HEK293T (cell line): ENCODE results near the gene SEPTIN1.

Source experiments
- BHLHE40 ChIP-seq: fragments of 450-650 bp; IDR thresholded peaks from 2 replicates; pipeline ENCODE4 v1.6.1; 2016; ENCODE audit warnings: mild to moderate bottlenecking, moderate library complexity, borderline replicate concordance
- CTBP1 ChIP-seq: fragments of 450-650 bp; IDR thresholded peaks from 2 replicates; pipeline ENCODE4 v1.6.1; 2016; ENCODE audit warnings: borderline replicate concordance
- ELF4 ChIP-seq: fragments of 450-650 bp; IDR thresholded peaks from 2 replicates; pipeline ENCODE4 v1.6.1; 2017; ENCODE audit warnings: antibody characterized with exemption
- FOXK2 ChIP-seq: fragments of 450-650 bp; IDR thresholded peaks from 2 replicates; pipeline ENCODE4 v1.6.1; 2016; ENCODE audit warnings: mild to moderate bottlenecking
- ZNF384 ChIP-seq: fragments of 450-650 bp; IDR thresholded peaks from 2 replicates; pipeline ENCODE4 v1.6.1; 2016

- no peak for TF ChIP-seq CTBP1
- no peak for TF ChIP-seq BHLHE40
- no peak for TF ChIP-seq FOXK2
- TF ChIP-seq ELF4 = no peak
- no peak for TF ChIP-seq ZNF384
These were observed 33.8 kb upstream of the SEPTIN1 start for GRCh38 chr16:30416047-30416603.
